Measurements from ENCODE around the gene TFR2.

The TFR2 gene

DNA sequence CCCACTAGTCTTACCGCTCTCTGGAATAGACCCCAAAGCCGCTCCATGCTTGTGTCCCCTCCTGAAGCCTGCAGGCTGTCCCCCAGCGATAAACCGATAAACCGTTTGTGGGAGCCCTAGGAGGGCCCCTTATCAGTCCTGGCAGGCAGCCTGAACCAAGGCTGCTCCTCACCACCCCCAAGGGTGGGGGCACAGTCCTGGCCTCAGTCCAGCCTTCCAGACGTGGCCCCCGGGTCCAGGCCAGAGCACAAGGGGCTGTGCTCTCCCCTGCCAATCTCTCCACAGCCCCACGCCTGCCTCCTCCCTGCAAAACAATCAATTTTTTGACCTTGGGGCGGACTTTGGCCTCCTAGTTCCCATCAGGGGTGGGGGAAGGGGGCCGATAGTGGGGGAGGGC is at the start of gene TFR2:
Gene TFR2 (minus strand): TSS at position 90 of the 397 bp plus-strand sequence. CDS start 43 bp downstream, at position 47.
- no peaks in the 10 kb centered on the region for H3K36me3 Mint-ChIP-seq (ENCODE audit: low read depth)
- no peak within 1 kb of the TSS for H3K4me3 Mint-ChIP-seq
- H3K27ac Mint-ChIP-seq = no peak within 1 kb of the TSS
- H3K27me3 Mint-ChIP-seq = peaks cover 3% of the 10 kb centered on the region
- no peaks in the 10 kb centered on the region for H3K4me1 Mint-ChIP-seq (ENCODE audit: low read depth)
- H3K9me3 Mint-ChIP-seq = no peaks in the 10 kb centered on the region

DNA sequence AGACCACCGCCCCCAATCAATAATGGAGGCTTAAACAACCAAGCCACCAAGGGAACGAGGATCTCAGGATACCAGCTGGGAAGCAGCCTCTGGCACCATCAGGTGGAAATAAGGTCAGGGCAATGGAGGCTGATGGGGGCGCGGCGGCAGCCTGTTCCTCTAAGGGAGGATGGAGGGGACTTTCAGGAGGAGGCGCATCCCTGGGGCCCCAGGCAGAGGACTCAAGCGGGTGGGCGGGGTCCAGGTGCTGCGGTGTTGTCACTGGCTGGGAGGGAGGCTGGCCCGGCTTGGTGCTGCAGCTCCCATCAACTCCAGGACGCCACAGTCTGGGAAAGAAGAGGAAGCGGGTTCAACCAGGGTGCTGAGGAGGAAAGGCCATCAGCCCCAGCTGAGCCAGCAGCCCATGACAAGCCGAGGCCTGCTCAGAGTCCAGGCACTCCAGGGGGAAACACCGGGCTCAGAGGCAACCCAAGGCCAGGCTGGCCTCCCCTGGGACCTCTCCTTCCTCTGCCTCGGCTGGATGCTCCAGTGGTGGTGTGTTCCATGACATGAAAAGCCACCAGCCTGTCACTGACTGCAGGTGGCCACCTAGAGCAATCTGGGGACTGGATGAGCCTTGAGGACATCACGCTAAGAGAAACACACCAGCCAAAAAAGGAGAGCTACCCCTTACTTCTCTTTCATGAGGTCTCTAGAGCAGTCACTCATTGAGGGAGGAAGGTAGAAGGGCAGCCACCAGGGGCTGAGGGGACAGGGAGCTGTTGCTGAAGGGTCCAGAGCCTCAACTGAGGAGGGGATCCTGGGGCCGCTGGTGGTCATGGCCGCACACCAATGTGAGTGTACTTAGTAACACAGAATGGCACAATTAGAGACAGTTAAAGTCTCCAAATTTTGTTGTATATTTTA is 48.1 kb upstream of the TFR2 start:
- Mint-ChIP-seq H3K4me1 (ENCODE audit: low read depth) (peaks cover 40% of the 10 kb centered on the region), H3K27me3 (no peaks in the 10 kb centered on the region), H3K4me3 (no peak overlapping the region), H3K27ac (no peak overlapping the region), H3K36me3 (ENCODE audit: low read depth) (peaks cover 23% of the 10 kb centered on the region), H3K9me3 (no peaks in the 10 kb centered on the region)

DNA sequence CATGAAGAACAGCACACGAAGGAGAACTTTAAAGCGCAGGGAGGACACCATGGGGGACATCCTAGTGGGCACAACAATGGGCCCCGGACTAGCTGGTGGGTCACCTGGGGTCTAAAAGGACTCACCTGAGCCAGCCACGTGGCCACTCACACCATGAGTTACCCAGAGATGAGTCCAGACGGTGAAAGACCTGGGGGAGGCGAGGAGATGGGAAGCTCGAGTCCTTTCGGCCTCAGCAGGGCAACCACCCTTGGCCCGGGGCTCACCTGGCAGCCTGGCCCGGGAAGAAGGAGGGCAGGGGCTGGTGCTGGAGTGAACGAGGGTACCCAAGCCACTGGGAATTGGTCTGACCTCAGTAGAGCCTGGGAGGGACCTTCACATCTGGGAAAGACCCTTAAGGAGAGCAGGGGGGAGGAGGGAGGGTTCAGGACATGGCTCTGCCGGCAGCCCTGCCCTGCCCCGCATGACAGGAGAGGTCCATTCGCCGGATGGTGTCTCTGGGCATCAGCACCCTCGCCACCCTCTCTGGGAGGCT is 47.0 kb upstream of the TFR2 start:
- H3K9me3 Mint-ChIP-seq = no peaks in the 10 kb centered on the region
- H3K27ac Mint-ChIP-seq = peak overlapping the region; percentile 61
- H3K4me1 Mint-ChIP-seq (ENCODE audit: low read depth) = peaks cover 40% of the 10 kb centered on the region
- H3K4me3 Mint-ChIP-seq = no peak overlapping the region
- H3K36me3 Mint-ChIP-seq (ENCODE audit: low read depth) = peaks cover 24% of the 10 kb centered on the region
- H3K27me3 Mint-ChIP-seq = no peaks in the 10 kb centered on the region

DNA sequence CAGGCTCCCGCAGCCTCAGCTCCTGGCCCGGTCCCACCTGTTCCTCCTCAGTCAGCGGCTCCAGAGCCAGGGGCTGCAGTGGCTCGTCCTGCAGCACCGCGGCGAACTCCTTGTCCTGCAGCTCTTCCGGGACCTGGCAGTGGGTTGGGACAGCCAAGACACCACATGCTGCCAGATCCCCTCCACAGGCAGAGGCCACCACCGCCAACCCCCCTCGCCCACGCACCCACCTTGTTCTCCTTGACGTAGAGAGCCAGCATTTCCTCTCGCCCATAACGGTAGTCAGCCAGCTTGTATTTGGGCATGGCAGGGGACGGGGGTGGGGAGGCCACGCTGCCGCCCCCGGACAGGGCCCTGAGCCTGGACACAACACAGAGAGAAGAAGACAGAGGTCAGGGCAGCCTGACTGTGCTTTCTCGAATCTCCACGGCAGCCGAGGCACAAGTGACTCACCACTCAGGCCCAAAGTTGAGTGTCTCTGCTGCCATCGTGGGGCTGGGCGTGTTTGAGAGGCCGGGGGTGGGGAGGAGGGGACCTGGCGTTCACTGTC is 46.5 kb upstream of the TFR2 start:
- H3K4me1 Mint-ChIP-seq (ENCODE audit: low read depth) = peaks cover 35% of the 10 kb centered on the region
- H3K9me3 Mint-ChIP-seq = no peaks in the 10 kb centered on the region
- H3K27me3 Mint-ChIP-seq = no peaks in the 10 kb centered on the region
- H3K27ac Mint-ChIP-seq = peak overlapping the region; percentile 61
- no peak overlapping the region for H3K4me3 Mint-ChIP-seq
- H3K36me3 Mint-ChIP-seq (ENCODE audit: low read depth) = peaks cover 22% of the 10 kb centered on the region

DNA sequence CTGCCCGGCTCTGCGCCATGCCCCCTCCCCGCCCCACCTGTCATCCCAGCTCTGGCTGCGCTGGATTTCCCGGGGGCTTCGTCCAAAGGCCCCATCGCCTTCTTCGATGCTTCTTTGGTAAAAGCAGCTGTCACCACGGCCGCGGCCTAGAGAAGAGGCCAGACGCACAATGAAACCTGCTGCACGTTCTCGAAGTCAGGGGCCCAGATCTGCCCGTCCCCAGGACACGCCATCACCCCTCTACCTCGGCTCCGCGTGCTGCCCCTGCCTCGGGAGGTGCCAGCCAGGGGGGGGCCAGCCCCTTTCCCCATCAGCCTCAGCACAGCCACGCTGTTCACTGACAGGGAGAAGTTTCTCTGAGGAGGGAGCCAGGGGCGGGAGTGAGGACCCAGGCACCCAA is 45.9 kb upstream of the TFR2 start:
- Mint-ChIP-seq H3K27ac (no peak overlapping the region), H3K36me3 (ENCODE audit: low read depth) (peaks cover 22% of the 10 kb centered on the region), H3K27me3 (no peaks in the 10 kb centered on the region), H3K4me1 (ENCODE audit: low read depth) (peaks cover 34% of the 10 kb centered on the region), H3K9me3 (no peaks in the 10 kb centered on the region), H3K4me3 (no peak overlapping the region)

DNA sequence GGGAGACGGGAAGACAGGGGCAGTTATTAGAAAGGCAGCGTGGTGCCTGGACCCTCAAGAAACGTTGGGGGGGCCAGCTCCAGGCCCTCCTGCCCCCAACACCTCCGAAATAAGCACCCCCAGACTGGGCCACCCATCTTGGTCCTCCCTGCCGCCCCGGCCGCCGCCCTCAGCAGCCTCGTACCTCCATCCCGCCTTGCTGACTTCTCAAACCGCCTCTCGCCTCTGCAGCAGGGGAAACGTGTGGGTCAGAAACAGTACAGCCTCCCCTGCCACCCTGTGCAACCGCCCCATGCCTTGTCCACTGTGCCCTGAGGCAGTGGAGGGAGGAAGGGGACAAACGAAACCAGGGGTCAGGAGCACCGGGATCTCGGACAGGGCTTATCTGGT is 45.5 kb upstream of the TFR2 start:
- Mint-ChIP-seq H3K27ac (no peak overlapping the region), H3K36me3 (ENCODE audit: low read depth) (peaks cover 22% of the 10 kb centered on the region), H3K9me3 (no peaks in the 10 kb centered on the region), H3K4me1 (ENCODE audit: low read depth) (peaks cover 34% of the 10 kb centered on the region), H3K27me3 (no peaks in the 10 kb centered on the region), H3K4me3 (no peak overlapping the region)

GRCh38 chr7:100686201-100686821 is 45.0 kb upstream of the TFR2 start:
- Mint-ChIP-seq H3K27ac (no peak overlapping the region), H3K27me3 (no peaks in the 10 kb centered on the region), H3K4me1 (ENCODE audit: low read depth) (peaks cover 34% of the 10 kb centered on the region), H3K9me3 (no peaks in the 10 kb centered on the region), H3K36me3 (ENCODE audit: low read depth) (peaks cover 22% of the 10 kb centered on the region), H3K4me3 (no peak overlapping the region)

- Mint-ChIP-seq H3K4me3 (no peak overlapping the region), H3K27me3 (no peaks in the 10 kb centered on the region), H3K4me1 (ENCODE audit: low read depth) (peaks cover 34% of the 10 kb centered on the region), H3K27ac (no peak overlapping the region), H3K36me3 (ENCODE audit: low read depth) (peaks cover 22% of the 10 kb centered on the region), H3K9me3 (no peaks in the 10 kb centered on the region)
Measured at GRCh38 chr7:100685631-100686145, 44.3 kb upstream of the TFR2 start.

DNA sequence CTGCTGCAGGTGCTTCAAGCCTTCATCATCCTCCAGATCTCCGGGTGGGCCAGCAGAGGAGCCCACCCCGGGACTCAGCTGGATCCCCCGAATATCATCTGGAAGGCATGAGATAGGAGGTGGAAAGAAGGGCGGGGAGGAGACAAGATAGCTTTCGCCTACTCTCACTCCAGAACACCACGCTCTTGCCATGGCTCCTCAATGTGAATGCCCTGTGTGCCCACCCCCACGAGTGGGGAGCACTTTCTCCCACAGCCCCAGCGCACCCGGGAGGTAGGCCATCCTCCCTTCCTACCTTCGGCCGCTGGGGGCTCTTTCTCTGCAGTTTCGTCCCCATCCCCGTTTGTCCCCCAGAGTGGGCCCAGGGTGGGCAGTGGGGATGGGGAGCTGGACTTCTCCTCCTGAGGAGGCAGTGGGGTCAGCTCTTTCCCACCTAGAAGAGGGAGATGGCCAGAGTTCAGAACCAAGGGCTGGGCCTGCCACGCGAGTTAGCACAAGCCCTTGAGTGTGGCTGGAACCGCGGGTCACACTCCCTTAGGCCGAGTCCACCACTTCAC is 43.8 kb upstream of the TFR2 start:
- H3K4me1 Mint-ChIP-seq (ENCODE audit: low read depth) = peaks cover 37% of the 10 kb centered on the region
- H3K36me3 Mint-ChIP-seq (ENCODE audit: low read depth) = peaks cover 24% of the 10 kb centered on the region
- H3K4me3 Mint-ChIP-seq = no peak overlapping the region
- no peak overlapping the region for H3K27ac Mint-ChIP-seq
- no peaks in the 10 kb centered on the region for H3K9me3 Mint-ChIP-seq
- H3K27me3 Mint-ChIP-seq = no peaks in the 10 kb centered on the region

DNA sequence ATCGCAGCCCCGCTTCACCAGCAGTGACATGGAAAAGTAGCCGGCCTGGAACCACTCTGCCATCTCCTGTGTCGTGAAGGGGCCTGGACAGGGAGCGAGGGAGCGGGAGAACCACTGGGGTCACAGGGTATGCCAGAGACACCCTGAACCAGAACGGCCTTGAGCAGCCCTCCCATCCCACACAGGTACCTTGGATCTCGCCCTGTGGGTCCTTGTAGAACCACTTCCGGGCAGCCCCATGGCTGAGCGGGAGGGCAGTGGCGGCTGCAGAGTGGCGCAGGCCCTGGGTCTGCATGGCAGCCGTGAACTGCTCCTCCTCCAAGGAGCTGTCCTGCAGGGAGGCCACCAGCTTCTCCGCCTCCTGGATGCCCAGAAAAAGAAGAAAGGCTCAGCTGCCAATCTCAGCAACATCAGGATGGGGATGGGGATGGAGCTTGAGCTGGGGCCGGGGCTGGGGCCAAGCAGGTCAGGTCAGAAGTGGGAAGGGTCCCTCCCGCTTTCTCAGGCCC is 43.2 kb upstream of the TFR2 start:
- Mint-ChIP-seq H3K4me1 (ENCODE audit: low read depth) (peaks cover 35% of the 10 kb centered on the region), H3K27me3 (no peaks in the 10 kb centered on the region), H3K27ac (no peak overlapping the region)

DNA sequence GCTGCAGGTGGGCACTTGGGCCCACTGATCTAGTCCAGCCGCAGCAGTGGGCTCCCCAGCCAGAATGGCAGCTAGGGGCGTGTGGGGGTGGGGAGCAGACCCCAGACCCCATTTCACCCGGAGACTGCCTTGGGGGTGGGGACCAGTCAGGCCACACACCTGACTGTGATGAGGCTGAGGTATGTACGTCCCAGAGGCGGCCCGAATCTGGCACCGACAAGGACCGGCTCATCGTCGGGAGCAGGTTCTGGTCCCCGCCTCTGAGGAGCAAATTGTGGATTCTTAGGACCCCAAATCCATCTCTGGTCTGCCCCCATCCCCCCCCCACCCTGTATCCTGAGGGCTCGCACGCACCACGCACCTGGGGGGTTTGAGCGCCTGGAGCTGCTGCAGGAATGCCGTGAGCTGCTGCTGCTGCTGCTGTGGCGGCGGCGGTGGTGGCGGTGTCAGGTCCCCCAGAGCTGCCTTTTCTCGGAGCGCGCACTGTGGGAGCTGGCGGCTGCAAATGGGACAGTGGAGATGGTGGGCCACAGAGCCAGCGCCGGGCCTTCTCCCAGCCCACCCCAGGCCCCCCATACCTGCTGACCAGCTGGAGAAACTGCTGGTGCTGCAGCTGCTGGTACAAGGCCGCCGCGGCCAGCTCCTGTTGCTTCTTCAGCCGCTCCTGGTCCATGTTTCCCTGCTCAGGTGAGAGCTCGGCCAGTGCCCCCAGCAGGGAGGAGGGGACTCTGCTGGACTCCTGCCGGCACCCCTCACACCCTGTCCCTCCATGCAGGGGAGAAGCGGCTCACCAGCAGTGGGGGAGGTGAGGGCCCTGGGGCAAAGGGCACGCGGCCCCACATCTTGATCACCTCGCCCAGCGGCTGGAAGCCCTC is 42.5 kb upstream of the TFR2 start:
- H3K36me3 Mint-ChIP-seq (ENCODE audit: low read depth) = peaks cover 26% of the 10 kb centered on the region

More for the DNA sequence above, 43.2 kb upstream of the TFR2 start:
- H3K36me3 Mint-ChIP-seq (ENCODE audit: low read depth) = peaks cover 25% of the 10 kb centered on the region
- no peak overlapping the region for H3K4me3 Mint-ChIP-seq
- H3K9me3 Mint-ChIP-seq = no peaks in the 10 kb centered on the region

DNA sequence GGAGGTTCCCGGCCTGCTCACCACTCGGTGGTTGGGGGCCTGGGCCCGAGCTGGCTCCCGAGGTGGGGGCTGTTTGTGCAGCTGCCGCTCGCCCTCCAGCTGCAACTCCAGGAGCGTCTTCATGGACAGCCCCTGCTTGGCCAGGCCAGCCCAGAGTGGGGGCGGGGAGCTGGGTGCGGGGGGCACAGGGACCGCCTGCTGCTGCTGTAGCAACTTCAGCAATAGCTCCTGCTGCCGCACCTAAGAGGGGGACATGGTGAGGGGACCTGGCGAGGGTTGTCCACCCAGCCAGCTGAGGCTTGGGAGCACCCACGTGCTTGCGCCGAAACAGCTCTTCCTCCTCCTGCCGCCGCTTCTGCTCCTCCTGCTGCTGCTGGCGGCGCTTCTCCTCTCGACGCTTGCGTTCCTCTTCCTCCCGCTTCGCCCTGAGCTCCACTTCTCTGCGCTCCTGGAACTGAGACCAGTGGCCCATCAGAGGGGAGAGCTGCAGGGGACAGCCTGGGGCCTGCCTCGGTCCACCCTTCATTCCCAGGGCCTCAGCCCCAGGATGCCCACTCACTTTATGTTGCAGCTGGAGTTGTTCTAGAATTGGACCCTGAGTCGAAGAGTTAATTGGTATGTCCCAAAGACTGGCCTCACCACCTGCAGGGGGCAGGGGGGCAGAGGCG is 41.8 kb upstream of the TFR2 start:
- H3K27me3 Mint-ChIP-seq = no peaks in the 10 kb centered on the region
- H3K4me1 Mint-ChIP-seq (ENCODE audit: low read depth) = peaks cover 27% of the 10 kb centered on the region
- peaks cover 25% of the 10 kb centered on the region for H3K36me3 Mint-ChIP-seq (ENCODE audit: low read depth)
- H3K9me3 Mint-ChIP-seq = no peaks in the 10 kb centered on the region
- H3K27ac Mint-ChIP-seq = no peak overlapping the region
- no peak overlapping the region for H3K4me3 Mint-ChIP-seq

More for the DNA sequence above, 42.5 kb upstream of the TFR2 start:
- no peak overlapping the region for H3K27ac Mint-ChIP-seq
- H3K4me1 Mint-ChIP-seq (ENCODE audit: low read depth) = peaks cover 29% of the 10 kb centered on the region
- H3K9me3 Mint-ChIP-seq = no peaks in the 10 kb centered on the region
- H3K27me3 Mint-ChIP-seq = no peaks in the 10 kb centered on the region
- H3K4me3 Mint-ChIP-seq = no peak overlapping the region

- no peak overlapping the region for H3K27ac Mint-ChIP-seq
- no peaks in the 10 kb centered on the region for H3K27me3 Mint-ChIP-seq
- no peaks in the 10 kb centered on the region for H3K9me3 Mint-ChIP-seq
- peaks cover 29% of the 10 kb centered on the region for H3K36me3 Mint-ChIP-seq (ENCODE audit: low read depth)
- H3K4me3 Mint-ChIP-seq = no peak overlapping the region
- H3K4me1 Mint-ChIP-seq (ENCODE audit: low read depth) = peaks cover 27% of the 10 kb centered on the region
Measured at GRCh38 chr7:100682228-100682741, 40.9 kb upstream of the TFR2 start.

All from stimulated activated naive CD8-positive, alpha-beta T cell treated with anti-CD3 and anti-CD28 coated beads, Interleukin-15, Interleukin-2, amounts not matched to agents 100 ng/mL and 50 ng/mL, for 24 hours (primary cell).